ENCODE measurements around the gene CCS.

The CCS gene

GRCh38 chr11:66564538-66564937 is 28.4 kb upstream of the CCS start:
- TF ChIP-seq ZNF302 (tag by site-specific recombination; IDR thresholded peaks at IDR 0.05; ENCODE audit: low read depth) (no peak), EGR2 (tag by site-specific recombination; IDR thresholded peaks at IDR 0.05; ENCODE audit: low read depth) (no peak), ZNF580 (tag by site-specific recombination; IDR thresholded peaks at IDR 0.05) (no peak), ZBTB49 (tag by site-specific recombination; IDR thresholded peaks at IDR 0.05; ENCODE audit: low read depth) (no peak), PRDM6 (tag by site-specific recombination; IDR thresholded peaks at IDR 0.05) (no peak), ZNF174 (tag by site-specific recombination; IDR thresholded peaks at IDR 0.05) (no peak), ZNF140 (tag by site-specific recombination; IDR thresholded peaks at IDR 0.05) (no peak), ZNF529 (tag by site-specific recombination; IDR thresholded peaks at IDR 0.05; ENCODE audit: insufficient replicate concordance) (no peak), RBAK (tag by site-specific recombination; IDR thresholded peaks at IDR 0.05) (no peak), ZNF707 (tag by site-specific recombination; IDR thresholded peaks at IDR 0.05) (no peak), YY2 (tag by site-specific recombination; IDR thresholded peaks at IDR 0.05) (no peak), ZBTB20 (tag by site-specific recombination; IDR thresholded peaks at IDR 0.05) (no peak), ATF2 (tag by site-specific recombination; IDR thresholded peaks at IDR 0.05; ENCODE audit: low read depth) (no peak), SP3 (tag by site-specific recombination; IDR thresholded peaks at IDR 0.05) (no peak), ZNF394 (tag by site-specific recombination; IDR thresholded peaks at IDR 0.05; ENCODE audit: borderline replicate concordance) (no peak)
- Histone ChIP-seq H3K4me3 (ENCODE audit: low read depth, low read length) (no peak overlapping the region), H3K9me3 (ENCODE audit: control insufficient read depth, insufficient read depth, low read depth, low read length) (no peaks in the 10 kb centered on the region), H3K27ac (ENCODE audit: extremely low read depth, low read depth, low read length) (no peak overlapping the region), H3K4me1 (ENCODE audit: control insufficient read depth, insufficient read depth, low read length) (no peaks in the 10 kb centered on the region), H3K36me3 (ENCODE audit: control insufficient read depth in 2 of 2, insufficient read depth in 1 of 2, low read length in 2 of 2) (no peaks in the 10 kb centered on the region)
- ChIA-PET CTCF (no interaction called here), POLR2A (no interaction called here)

- POLR2A ChIA-PET = no interaction called here
Measured at GRCh38 chr11:66564984-66565383, 28.0 kb upstream of the CCS start.

More at GRCh38 chr11:66564984-66565383, 28.0 kb upstream of the CCS start:
- Histone ChIP-seq H3K4me3 (ENCODE audit: low read depth, low read length) (no peak overlapping the region), H3K4me1 (ENCODE audit: control insufficient read depth, insufficient read depth, low read length) (no peaks in the 10 kb centered on the region), H3K27ac (ENCODE audit: extremely low read depth, low read depth, low read length) (no peak overlapping the region), H3K36me3 (ENCODE audit: control insufficient read depth in 2 of 2, insufficient read depth in 1 of 2, low read length in 2 of 2) (no peaks in the 10 kb centered on the region), H3K9me3 (ENCODE audit: control insufficient read depth, insufficient read depth, low read depth, low read length) (no peaks in the 10 kb centered on the region)
- TF ChIP-seq ZBTB8A (tag by site-specific recombination; IDR thresholded peaks at IDR 0.05) (no peak), HOXA7 (CRISPR knock-in tag; IDR thresholded peaks at IDR 0.05; ENCODE audit: borderline replicate concordance) (no peak), ZSCAN18 (tag by site-specific recombination; IDR thresholded peaks at IDR 0.05) (no peak), ZNF214 (tag by site-specific recombination; IDR thresholded peaks at IDR 0.05; ENCODE audit: borderline replicate concordance) (no peak), ZNF239 (tag by site-specific recombination; IDR thresholded peaks at IDR 0.05) (no peak), GLI4 (tag by site-specific recombination; IDR thresholded peaks at IDR 0.05) (no peak), ZNF548 (tag by site-specific recombination; IDR thresholded peaks at IDR 0.05) (no peak), ZNF747 (tag by site-specific recombination; IDR thresholded peaks at IDR 0.05) (no peak), ZXDB (tag by site-specific recombination; IDR thresholded peaks at IDR 0.05) (no peak), ZNF280C (tag by site-specific recombination; IDR thresholded peaks at IDR 0.05) (no peak), ZNF600 (tag by site-specific recombination; IDR thresholded peaks at IDR 0.05) (no peak)
- CTCF ChIA-PET = no interaction called here
